ENCODE data around the gene MYL5. TPM values are rescaled to one million over a fixed set of nuclear protein-coding genes. Genes with fewer than 3 reads are reported as not detected.
A peak's percentile ranks its signal among the peaks of the same experiment; 100 is the strongest.

The MYL5 gene
- total and polyA plus RNA-seq, 2 of the 13 experiments (the other 11 are each of a cell fraction or from before 2014, with no cell fraction given): 6.5 to 16.0 TPM

DNA sequence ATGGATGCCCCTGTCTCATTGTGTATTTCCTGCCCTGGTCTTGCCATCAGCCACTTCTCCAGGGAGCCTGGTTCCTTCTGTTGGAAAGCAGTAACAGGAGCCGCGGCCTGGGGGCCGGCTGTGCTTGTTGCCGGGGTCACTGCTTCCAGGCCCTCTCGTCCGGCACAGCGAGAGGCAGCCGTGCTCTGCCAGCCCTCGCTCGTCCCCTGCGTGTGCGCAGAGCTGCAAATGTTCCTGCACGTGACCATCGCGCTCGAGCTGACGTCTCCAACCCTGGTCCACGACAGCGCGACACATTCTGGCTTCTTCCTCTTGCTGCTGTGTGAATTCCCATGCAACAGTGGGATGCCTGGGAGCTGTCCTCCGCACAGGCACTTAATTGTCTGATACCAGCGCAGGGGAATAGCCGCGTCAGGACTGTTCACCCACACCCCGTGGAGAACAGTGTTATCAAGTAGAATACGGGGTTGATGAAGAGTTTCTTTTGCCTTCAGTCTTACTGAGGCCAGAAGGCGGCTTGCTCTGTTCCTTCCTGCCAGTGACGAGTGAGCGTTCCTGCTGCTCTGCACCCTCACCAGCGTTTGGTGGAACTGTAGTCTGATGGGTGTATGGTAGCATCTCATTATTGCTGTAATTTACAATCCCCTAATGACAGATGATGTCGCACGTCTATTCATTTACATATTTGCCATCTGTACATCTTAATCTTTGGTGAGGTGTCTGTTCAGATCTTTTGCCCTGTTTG is 36.6 kb upstream of the MYL5 start:
- intact Hi-C loops (cut with micrococcal nuclease; ENCODE audit: unreplicated experiment): no loop called here
- H3K9ac ChIP-seq (ENCODE audit: insufficient read depth, low read depth, low read length): no peak overlapping the region
- H3K4me3 ChIP-seq (replicated peaks in 1 of 3; ENCODE audit: insufficient read depth in 1 of 3, low read depth in 2 of 3, low read length in 3 of 3): no peak overlapping the region
- H3K79me2 ChIP-seq (ENCODE audit: insufficient read depth, low read length): no peaks in the 10 kb centered on the region
- 0 out of 2 replicates have a peak overlapping the region, but pooled peaks have one; percentile 18 for H3K4me2 ChIP-seq (ENCODE audit: low read depth, low read length)
- peaks cover 6 to 45% of the 10 kb centered on the region in 2 experiments; a peak in 4 of 5 replicates for H3K27me3 ChIP-seq (ENCODE audit: control insufficient read depth in 1 of 2, insufficient read depth in 2 of 2, low read length in 2 of 2)
- no TSS peak for BruUV-seq (replicated peaks)
- in situ Hi-C loops (cut with HindIII; ENCODE audit: extremely low pct_ligation_motif_present, low pct_unique_long_range_greater_than_20kb): no loop called here
- WGBS (ENCODE audit: low lambda C conversion rate): 39% methylated on average over 19 of the region's 32 CpGs
- no peaks in the 10 kb centered on the region for H4K20me1 ChIP-seq (ENCODE audit: insufficient read depth, low read length)
- no peak overlapping the region for H3K27ac ChIP-seq (ENCODE audit: extremely low read length, insufficient read depth, low read length)
- no peaks in the 10 kb centered on the region for H3K4me1 ChIP-seq (ENCODE audit: insufficient read depth, low read length)
- CTCF ChIA-PET (ENCODE audit: low intra/inter-chr PET ratio, low total read pairs): no interaction called here
- DNase-seq (ENCODE audit: low spot score) (no peak), ATAC-seq (no peak), FAIRE-seq (no peak)
- POLR2A ChIA-PET: no interaction called here
- H3K9me3 ChIP-seq (ENCODE audit: low read length): peaks cover 9% of the 10 kb centered on the region; the same call in 1 of the 2 replicates
- no peaks in the 10 kb centered on the region for H3K36me3 ChIP-seq (replicated peaks in 1 of 2; ENCODE audit: control insufficient read depth in 1 of 2, insufficient read depth in 2 of 2, low read length in 2 of 2)
- H2AFZ ChIP-seq (ENCODE audit: low read length): no peak overlapping the region
- TF ChIP-seq ZNF331 (CRISPR knock-in tag; IDR thresholded peaks at IDR 0.05): no peak
- TF ChIP-seq, protein P1, sequence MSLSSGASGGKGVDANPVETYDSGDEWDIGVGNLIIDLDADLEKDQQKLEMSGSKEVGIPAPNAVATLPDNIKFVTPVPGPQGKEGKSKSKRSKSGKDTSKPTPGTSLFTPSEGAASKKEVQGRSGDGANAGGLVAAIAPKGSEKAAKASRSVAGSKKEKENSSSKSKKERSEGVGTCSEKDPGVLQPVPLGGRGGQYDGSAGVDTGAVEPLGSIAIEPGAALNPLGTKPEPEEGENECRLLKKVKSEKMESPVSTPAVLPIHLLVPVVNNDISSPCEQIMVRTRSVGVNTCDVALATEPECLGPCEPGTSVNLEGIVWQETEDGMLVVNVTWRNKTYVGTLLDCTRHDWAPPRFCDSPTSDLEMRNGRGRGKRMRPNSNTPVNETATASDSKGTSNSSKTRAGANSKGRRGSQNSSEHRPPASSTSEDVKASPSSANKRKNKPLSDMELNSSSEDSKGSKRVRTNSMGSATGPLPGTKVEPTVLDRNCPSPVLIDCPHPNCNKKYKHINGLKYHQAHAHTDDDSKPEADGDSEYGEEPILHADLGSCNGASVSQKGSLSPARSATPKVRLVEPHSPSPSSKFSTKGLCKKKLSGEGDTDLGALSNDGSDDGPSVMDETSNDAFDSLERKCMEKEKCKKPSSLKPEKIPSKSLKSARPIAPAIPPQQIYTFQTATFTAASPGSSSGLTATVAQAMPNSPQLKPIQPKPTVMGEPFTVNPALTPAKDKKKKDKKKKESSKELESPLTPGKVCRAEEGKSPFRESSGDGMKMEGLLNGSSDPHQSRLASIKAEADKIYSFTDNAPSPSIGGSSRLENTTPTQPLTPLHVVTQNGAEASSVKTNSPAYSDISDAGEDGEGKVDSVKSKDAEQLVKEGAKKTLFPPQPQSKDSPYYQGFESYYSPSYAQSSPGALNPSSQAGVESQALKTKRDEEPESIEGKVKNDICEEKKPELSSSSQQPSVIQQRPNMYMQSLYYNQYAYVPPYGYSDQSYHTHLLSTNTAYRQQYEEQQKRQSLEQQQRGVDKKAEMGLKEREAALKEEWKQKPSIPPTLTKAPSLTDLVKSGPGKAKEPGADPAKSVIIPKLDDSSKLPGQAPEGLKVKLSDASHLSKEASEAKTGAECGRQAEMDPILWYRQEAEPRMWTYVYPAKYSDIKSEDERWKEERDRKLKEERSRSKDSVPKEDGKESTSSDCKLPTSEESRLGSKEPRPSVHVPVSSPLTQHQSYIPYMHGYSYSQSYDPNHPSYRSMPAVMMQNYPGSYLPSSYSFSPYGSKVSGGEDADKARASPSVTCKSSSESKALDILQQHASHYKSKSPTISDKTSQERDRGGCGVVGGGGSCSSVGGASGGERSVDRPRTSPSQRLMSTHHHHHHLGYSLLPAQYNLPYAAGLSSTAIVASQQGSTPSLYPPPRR (CRISPR knock-in tag; IDR thresholded peaks at IDR 0.05; ENCODE audit: borderline replicate concordance): no peak
- TF ChIP-seq, protein P2, sequence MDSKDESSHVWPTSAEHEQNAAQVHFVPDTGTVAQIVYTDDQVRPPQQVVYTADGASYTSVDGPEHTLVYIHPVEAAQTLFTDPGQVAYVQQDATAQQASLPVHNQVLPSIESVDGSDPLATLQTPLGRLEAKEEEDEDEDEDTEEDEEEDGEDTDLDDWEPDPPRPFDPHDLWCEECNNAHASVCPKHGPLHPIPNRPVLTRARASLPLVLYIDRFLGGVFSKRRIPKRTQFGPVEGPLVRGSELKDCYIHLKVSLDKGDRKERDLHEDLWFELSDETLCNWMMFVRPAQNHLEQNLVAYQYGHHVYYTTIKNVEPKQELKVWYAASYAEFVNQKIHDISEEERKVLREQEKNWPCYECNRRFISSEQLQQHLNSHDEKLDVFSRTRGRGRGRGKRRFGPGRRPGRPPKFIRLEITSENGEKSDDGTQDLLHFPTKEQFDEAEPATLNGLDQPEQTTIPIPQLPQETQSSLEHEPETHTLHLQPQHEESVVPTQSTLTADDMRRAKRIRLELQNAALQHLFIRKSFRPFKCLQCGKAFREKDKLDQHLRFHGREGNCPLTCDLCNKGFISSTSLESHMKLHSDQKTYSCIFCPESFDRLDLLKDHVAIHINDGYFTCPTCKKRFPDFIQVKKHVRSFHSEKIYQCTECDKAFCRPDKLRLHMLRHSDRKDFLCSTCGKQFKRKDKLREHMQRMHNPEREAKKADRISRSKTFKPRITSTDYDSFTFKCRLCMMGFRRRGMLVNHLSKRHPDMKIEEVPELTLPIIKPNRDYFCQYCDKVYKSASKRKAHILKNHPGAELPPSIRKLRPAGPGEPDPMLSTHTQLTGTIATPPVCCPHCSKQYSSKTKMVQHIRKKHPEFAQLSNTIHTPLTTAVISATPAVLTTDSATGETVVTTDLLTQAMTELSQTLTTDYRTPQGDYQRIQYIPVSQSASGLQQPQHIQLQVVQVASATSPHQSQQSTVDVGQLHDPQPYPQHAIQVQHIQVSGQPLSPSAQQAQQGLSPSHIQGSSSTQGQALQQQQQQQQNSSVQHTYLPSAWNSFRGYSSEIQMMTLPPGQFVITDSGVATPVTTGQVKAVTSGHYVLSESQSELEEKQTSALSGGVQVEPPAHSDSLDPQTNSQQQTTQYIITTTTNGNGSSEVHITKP (CRISPR knock-in tag; IDR thresholded peaks at IDR 0.05; ENCODE audit: low read depth): no peak
- TF ChIP-seq, protein P3, sequence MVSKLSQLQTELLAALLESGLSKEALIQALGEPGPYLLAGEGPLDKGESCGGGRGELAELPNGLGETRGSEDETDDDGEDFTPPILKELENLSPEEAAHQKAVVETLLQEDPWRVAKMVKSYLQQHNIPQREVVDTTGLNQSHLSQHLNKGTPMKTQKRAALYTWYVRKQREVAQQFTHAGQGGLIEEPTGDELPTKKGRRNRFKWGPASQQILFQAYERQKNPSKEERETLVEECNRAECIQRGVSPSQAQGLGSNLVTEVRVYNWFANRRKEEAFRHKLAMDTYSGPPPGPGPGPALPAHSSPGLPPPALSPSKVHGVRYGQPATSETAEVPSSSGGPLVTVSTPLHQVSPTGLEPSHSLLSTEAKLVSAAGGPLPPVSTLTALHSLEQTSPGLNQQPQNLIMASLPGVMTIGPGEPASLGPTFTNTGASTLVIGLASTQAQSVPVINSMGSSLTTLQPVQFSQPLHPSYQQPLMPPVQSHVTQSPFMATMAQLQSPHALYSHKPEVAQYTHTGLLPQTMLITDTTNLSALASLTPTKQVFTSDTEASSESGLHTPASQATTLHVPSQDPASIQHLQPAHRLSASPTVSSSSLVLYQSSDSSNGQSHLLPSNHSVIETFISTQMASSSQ (IDR thresholded peaks at IDR 0.05; ENCODE audit: low read depth): no peak
- TF ChIP-seq, protein P3 (CRISPR knock-in tag; IDR thresholded peaks at IDR 0.05; ENCODE audit: borderline replicate concordance): no peak
- TF ChIP-seq, protein P4, sequence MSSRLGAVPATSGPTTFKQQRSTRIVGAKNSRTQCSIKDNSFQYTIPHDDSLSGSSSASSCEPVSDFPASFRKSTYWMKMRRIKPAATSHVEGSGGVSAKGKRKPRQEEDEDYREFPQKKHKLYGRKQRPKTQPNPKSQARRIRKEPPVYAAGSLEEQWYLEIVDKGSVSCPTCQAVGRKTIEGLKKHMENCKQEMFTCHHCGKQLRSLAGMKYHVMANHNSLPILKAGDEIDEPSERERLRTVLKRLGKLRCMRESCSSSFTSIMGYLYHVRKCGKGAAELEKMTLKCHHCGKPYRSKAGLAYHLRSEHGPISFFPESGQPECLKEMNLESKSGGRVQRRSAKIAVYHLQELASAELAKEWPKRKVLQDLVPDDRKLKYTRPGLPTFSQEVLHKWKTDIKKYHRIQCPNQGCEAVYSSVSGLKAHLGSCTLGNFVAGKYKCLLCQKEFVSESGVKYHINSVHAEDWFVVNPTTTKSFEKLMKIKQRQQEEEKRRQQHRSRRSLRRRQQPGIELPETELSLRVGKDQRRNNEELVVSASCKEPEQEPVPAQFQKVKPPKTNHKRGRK (CRISPR knock-in tag; IDR thresholded peaks at IDR 0.05): no peak
